ENCODE measurements around the gene ALOX12B. TPM values are rescaled to one million over a fixed set of nuclear protein-coding genes. Genes with fewer than 3 reads are reported as not detected.

Gene ALOX12B
- total RNA-seq, 6 experiments from 2014 or later = not detected

DNA sequence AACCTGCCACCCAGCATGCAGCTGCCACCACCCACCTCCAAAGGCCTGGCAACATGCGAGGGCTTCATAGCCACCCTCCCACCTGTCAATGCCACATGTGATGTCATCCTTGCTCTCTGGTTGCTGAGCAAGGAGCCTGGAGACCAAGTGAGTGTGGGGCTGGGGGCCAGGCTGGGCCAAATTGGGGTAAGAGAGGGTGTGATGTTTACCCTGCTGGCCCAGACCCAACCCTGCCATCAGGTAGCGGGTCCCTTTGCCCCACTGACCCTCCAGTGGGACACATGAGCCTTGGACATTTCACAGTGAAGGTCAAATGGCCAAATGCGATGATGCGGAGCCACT, 39.8 kb downstream of the ALOX12B start:
- no peak for DNase-seq
- Mint-ChIP-seq H3K4me3 (no peak overlapping the region), H3K27me3 (ENCODE audit: insufficient read depth) (peaks cover 46% of the 10 kb centered on the region)

DNA sequence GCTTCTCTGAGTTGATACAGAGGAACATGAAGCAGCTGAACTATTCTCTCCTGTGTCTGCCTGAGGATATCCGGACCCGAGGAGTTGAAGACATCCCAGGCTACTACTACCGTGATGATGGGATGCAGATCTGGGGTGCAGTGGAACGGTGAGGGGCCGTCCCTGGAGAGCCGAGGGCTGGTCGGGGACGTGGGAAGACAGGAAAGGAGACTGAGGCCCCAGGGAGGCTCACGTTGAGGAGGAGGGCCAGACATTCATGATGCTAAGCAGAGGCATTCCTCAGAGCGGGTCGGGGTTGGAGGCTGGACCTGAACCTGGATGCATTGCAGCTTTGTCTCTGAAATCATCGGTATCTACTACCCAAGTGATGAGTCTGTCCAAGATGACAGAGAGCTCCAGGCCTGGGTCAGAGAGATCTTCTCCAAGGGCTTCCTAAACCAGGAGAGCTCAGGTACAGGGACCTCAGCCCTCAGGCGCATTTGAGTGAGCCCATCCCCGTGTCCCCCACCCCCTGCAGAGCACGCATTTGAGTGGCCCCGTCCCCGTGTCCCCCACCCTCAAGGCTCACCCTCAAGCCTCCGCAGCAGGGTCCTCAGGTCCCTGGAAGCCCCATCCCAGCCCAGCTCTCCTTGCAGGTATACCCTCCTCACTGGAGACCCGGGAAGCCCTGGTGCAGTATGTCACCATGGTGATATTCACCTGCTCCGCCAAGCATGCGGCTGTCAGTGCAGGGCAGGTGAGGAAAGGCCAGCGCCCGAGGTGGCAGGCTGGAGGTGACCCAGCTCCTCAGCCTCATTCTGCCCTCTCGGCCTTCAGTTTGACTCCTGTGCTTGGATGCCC, 40.4 kb downstream of the ALOX12B start:
- H3K4me1 Mint-ChIP-seq (ENCODE audit: low read depth) = no peaks in the 10 kb centered on the region
- no peaks in the 10 kb centered on the region for H3K9me3 Mint-ChIP-seq
- H3K4me3 Mint-ChIP-seq = no peak overlapping the region
- H3K27me3 Mint-ChIP-seq (ENCODE audit: insufficient read depth) = peaks cover 46% of the 10 kb centered on the region
- H3K27ac Mint-ChIP-seq = no peak overlapping the region
- no peaks in the 10 kb centered on the region for H3K36me3 Mint-ChIP-seq (ENCODE audit: low read depth)
- TF ChIP-seq, protein P1, sequence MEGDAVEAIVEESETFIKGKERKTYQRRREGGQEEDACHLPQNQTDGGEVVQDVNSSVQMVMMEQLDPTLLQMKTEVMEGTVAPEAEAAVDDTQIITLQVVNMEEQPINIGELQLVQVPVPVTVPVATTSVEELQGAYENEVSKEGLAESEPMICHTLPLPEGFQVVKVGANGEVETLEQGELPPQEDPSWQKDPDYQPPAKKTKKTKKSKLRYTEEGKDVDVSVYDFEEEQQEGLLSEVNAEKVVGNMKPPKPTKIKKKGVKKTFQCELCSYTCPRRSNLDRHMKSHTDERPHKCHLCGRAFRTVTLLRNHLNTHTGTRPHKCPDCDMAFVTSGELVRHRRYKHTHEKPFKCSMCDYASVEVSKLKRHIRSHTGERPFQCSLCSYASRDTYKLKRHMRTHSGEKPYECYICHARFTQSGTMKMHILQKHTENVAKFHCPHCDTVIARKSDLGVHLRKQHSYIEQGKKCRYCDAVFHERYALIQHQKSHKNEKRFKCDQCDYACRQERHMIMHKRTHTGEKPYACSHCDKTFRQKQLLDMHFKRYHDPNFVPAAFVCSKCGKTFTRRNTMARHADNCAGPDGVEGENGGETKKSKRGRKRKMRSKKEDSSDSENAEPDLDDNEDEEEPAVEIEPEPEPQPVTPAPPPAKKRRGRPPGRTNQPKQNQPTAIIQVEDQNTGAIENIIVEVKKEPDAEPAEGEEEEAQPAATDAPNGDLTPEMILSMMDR (IDR thresholded peaks at IDR 0.05) = no peak
- no peak for DNase-seq

More for the DNA sequence above, 39.8 kb downstream of the ALOX12B start:
- no peaks in the 10 kb centered on the region for H3K36me3 Mint-ChIP-seq (ENCODE audit: low read depth)
- no peaks in the 10 kb centered on the region for H3K9me3 Mint-ChIP-seq
- TF ChIP-seq, protein P1 (IDR thresholded peaks at IDR 0.05) = no peak
- no peaks in the 10 kb centered on the region for H3K4me1 Mint-ChIP-seq (ENCODE audit: low read depth)
- H3K27ac Mint-ChIP-seq = no peak overlapping the region

DNA sequence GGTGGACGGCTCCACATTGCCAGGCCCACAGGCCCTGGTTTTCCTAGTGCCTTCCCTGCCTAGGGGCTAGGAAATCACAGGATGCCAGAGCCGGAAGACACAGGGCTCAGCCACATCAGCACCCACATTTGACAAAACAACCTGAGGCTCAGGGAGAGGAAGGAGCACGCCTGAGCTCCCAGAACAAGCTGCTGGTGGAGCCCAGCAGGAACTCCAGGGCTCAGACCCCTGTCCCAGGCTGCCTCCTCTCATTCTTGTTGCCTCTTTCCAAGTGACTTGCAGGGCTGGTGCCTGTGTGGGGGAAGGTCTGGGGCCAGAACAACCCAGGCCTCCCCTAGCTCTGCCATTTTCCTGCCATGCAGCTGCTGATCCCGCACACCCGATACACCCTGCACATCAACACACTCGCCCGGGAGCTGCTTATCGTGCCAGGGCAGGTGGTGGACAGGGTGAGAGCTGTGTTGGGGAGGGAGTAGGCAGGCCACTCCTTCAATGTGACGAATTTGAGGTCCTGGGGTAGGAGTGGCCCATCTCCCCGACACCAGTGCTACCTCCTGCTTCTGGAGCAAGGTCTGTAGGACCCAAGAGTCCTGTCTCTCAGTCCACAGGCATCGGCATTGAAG, 41.1 kb downstream of the ALOX12B start:
- TF ChIP-seq, protein P1 (IDR thresholded peaks at IDR 0.05) = no peak
- Mint-ChIP-seq H3K36me3 (ENCODE audit: low read depth) (no peaks in the 10 kb centered on the region), H3K4me3 (no peak overlapping the region), H3K27ac (no peak overlapping the region), H3K4me1 (ENCODE audit: low read depth) (peaks cover 4% of the 10 kb centered on the region), H3K9me3 (no peaks in the 10 kb centered on the region), H3K27me3 (ENCODE audit: insufficient read depth) (peaks cover 46% of the 10 kb centered on the region)
- DNase-seq = no peak

DNA sequence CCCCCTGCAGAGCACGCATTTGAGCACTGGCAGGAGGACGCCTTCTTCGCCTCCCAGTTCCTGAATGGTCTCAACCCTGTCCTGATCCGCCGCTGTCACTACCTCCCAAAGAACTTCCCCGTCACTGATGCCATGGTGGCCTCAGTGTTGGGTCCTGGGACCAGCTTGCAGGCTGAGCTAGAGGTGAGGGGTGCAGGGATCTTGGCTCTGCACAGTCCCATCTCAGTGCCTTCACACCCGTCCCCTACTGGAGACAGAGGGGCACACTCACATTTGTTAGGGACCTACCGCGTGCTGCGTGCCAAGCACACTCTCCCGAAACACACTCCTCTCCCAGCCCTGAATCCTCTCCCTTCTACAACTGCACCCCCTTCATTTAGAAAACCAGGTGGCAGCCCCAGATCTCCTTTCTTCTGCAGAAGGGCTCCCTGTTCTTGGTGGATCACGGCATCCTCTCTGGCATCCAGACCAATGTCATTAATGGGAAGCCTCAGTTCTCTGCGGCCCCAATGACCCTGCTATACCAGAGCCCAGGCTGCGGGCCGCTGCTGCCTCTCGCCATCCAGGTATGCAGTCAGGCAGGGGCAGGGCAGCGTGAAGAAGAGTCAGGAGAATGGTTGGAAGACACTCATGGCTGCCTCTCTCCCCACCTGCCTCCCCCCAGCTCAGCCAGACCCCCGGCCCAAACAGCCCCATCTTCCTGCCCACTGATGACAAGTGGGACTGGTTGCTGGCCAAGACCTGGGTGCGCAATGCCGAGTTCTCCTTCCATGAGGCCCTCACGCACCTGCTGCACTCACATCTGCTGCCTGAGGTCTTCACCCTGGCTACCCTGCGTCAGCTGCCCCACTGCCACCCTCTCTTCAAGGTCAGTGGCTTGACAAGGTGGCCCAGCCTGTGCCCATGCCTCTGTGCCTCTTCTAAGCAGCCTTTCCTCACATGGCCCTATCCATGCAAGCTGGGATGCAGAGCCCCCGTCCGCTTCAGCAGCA, 42.4 kb downstream of the ALOX12B start:
- Mint-ChIP-seq H3K4me1 (ENCODE audit: low read depth) (peaks cover 16% of the 10 kb centered on the region), H3K4me3 (no peak overlapping the region), H3K27ac (no peak overlapping the region), H3K36me3 (ENCODE audit: low read depth) (no peaks in the 10 kb centered on the region), H3K9me3 (no peaks in the 10 kb centered on the region), H3K27me3 (ENCODE audit: insufficient read depth) (peaks cover 46% of the 10 kb centered on the region)
- DNase-seq = no peak
- TF ChIP-seq, protein P1 (IDR thresholded peaks at IDR 0.05) = no peak

DNA sequence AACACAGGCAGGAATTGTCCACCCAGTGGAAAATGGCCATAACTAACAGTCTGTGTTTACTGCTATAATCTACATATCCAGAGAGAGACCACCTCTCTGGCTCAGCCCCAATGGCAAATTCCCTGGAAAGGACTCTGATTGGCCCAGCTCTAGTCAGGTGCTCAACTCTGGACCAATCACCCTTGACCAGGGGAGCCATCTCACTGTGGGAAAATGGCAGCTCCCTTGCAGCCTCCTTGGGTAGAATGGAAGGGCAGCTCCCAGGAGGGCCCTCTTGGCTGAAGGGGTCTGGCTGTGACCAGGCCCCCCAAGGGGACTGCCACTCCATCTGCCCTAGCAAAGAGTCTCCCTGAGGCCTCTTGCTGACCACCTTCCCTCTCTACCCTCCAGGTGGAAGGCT, 45.5 kb downstream of the ALOX12B start:
- TF ChIP-seq, protein P1 (IDR thresholded peaks at IDR 0.05) = no peak
- Mint-ChIP-seq H3K4me3 (no peak overlapping the region), H3K36me3 (ENCODE audit: low read depth) (no peaks in the 10 kb centered on the region), H3K27ac (no peak overlapping the region), H3K4me1 (ENCODE audit: low read depth) (peaks cover 16% of the 10 kb centered on the region), H3K9me3 (no peaks in the 10 kb centered on the region), H3K27me3 (ENCODE audit: insufficient read depth) (peaks cover 34% of the 10 kb centered on the region)
- no peak for DNase-seq
